ENCODE results near the gene PRSS53.
"Not testable (repeated sequence)": the region's sequence is repeated elsewhere in the genome, so short reads cannot be mapped to it uniquely, and the experiment has no call there.

PRSS53 gene

DNA sequence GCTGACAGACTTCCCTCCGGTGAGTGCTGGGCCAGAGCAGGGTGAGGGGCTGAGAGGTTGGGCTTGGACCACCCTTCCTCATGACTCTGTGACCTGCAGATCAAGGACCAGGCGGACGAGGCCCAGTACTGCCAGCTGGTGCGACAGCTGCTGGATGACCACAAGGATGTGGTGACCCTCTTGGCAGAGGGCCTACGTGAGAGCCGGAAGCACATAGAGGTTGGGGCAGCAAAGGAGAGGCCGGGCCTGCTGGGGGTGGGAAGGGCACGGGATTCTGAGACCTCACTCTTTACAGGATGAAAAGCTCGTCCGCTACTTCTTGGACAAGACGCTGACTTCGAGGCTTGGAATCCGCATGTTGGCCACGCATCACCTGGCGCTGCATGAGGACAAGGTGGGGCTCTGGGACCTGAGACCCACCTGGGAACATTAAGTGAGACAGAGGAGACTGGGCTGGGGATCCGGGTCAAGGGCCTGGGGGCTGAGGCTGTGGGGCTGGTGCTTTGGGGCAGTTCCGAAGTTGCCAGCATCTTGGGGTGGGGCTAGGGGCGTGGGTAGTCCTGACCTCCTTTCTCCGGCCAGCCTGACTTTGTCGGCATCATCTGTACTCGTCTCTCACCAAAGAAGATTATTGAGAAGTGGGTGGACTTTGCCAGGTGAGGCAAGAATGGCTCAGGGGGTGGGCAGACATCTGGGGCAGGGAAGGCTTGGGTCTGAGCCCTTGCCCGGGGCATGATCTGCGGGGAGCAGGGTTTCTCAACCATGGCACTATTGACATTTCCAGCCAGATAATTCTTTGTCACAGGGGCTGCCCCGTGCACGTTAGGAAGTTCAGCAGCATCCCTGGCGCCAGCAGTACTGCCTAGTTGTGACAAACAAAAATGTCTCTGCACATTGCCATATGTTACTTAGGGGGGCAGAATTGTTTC, 21.6 kb upstream of the PRSS53 start:
- H3K36me3 Mint-ChIP-seq (ENCODE audit: low read depth) = peaks cover 20% of the 10 kb centered on the region
- DNase-seq (ENCODE audit: low spot score) = no peak
- peak overlapping the region; percentile 84 for H3K4me3 Mint-ChIP-seq
- H3K4me1 Mint-ChIP-seq (ENCODE audit: low read depth) = peaks cover 24% of the 10 kb centered on the region
- no peak overlapping the region for H3K27ac Mint-ChIP-seq
- no peaks in the 10 kb centered on the region for H3K9me3 Mint-ChIP-seq
- H3K27me3 Mint-ChIP-seq (ENCODE audit: low read depth) = no peaks in the 10 kb centered on the region

- Mint-ChIP-seq H3K4me3 (peak overlapping the region; percentile 84), H3K36me3 (ENCODE audit: low read depth) (peaks cover 20% of the 10 kb centered on the region), H3K27ac (peak overlapping the region; percentile 79)
Observed at GRCh38 chr16:31109622-31110021, 20.9 kb upstream of the PRSS53 start.

DNA sequence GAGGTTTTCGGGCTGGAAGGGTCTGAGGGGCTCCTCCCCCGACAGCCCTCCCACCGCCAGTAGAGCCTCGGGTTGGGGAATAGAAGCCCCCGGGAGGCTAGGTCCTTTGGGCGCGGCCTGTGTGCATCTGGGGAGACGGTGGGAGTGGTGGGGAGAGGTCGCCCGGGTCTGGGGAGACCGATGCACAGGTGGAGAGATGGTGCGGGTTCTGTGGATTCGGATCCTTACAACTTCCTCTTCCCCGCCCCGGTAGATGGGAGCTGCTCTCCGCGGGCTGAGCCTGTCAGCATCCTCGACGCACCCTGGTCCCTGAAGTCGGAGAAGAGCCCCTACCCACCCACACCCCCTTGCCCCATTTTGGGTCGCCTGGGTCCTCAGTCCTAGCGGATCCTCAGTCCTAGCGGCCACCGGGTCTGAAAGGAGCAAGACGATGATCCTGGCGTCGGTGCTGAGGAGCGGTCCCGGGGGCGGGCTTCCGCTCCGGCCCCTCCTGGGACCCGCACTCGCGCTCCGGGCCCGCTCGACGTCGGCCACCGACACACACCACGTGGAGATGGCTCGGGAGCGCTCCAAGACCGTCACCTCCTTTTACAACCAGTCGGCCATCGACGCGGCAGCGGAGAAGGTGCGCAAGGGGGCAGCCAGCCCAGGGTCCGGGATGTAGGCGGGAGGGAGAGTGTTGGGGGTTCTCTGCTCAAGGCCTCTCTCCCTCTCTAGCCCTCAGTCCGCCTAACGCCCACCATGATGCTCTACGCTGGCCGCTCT, 20.2 kb upstream of the PRSS53 start:
- peak overlapping the region; percentile 84 for H3K4me3 Mint-ChIP-seq
- no peak for DNase-seq (ENCODE audit: low spot score)
- H3K27me3 Mint-ChIP-seq (ENCODE audit: low read depth) = no peaks in the 10 kb centered on the region
- H3K27ac Mint-ChIP-seq = peak overlapping the region; percentile 62
- H3K4me1 Mint-ChIP-seq (ENCODE audit: low read depth) = peaks cover 21% of the 10 kb centered on the region
- peaks cover 20% of the 10 kb centered on the region for H3K36me3 Mint-ChIP-seq (ENCODE audit: low read depth)
- no peaks in the 10 kb centered on the region for H3K9me3 Mint-ChIP-seq

More at GRCh38 chr16:31109622-31110021, 20.9 kb upstream of the PRSS53 start:
- no peaks in the 10 kb centered on the region for H3K27me3 Mint-ChIP-seq (ENCODE audit: low read depth)
- DNase-seq (ENCODE audit: low spot score) = no peak
- H3K9me3 Mint-ChIP-seq = no peaks in the 10 kb centered on the region
- peaks cover 21% of the 10 kb centered on the region for H3K4me1 Mint-ChIP-seq (ENCODE audit: low read depth)

DNA sequence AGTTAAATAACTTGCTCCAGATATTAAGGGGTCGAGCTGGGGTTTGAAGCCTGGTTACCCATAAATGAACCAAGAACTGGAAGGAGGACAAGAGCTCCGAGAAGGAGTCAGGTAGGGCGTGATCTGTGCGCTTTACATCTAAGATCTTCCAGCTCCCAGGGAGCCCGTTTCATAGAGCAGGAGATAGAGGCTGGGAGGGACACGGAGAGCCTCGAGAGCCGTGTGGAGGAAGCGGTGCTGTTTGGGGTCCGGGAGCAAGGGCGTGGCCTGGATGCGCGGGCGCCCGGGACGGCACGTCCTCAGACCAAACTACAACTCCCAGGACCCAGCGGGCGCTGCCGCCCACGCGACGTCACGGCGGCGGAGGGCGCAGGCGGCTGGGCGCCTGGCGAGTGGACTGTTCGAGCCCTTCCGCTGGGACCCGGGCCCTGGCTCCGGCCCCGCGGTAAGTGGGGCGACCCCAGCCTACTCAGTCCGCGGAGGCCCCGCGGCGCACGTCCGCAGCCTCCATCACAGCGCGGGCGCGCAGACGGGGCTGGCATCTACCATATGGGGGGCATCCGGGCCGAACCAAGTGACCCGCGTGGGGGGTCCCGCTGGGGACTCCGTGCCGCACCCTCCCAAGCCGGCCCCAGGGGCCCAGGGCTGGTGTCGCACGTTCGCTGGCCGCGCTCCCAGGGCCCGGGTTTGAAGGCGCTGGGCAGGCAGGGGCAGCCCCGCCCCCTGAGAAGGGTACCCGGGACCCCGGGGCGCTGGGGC, 19.5 kb upstream of the PRSS53 start, which contains the start of gene BCKDK:
BCKDK (plus strand) TSS at position 352 of the 759 bp plus-strand sequence. CDS start 838 bp downstream, outside the sequence.
- peak; percentile 80 for DNase-seq (ENCODE audit: low spot score)
- H3K27me3 Mint-ChIP-seq (ENCODE audit: low read depth) = no peaks in the 10 kb centered on the region
- H3K27ac Mint-ChIP-seq = peak within 1 kb of the TSS; percentile 80
- H3K4me3 Mint-ChIP-seq = peak within 1 kb of the TSS; percentile 84
- peaks cover 20% of the 10 kb centered on the region for H3K36me3 Mint-ChIP-seq (ENCODE audit: low read depth)
- no peaks in the 10 kb centered on the region for H3K9me3 Mint-ChIP-seq
- peaks cover 18% of the 10 kb centered on the region for H3K4me1 Mint-ChIP-seq (ENCODE audit: low read depth)

- Mint-ChIP-seq H3K36me3 (ENCODE audit: low read depth) (peaks cover 20% of the 10 kb centered on the region), H3K4me1 (ENCODE audit: low read depth) (peaks cover 18% of the 10 kb centered on the region), H3K9me3 (no peaks in the 10 kb centered on the region), H3K4me3 (peak overlapping the region; percentile 84), H3K27ac (peak overlapping the region; percentile 80), H3K27me3 (ENCODE audit: low read depth) (no peaks in the 10 kb centered on the region)
- DNase-seq (ENCODE audit: low spot score) = peak; percentile 61
Observed at GRCh38 chr16:31107465-31107867, 18.7 kb upstream of the PRSS53 start.

- Mint-ChIP-seq H3K27ac (peak overlapping the region; percentile 80), H3K9me3 (no peaks in the 10 kb centered on the region), H3K4me3 (peak overlapping the region; percentile 84), H3K4me1 (ENCODE audit: low read depth) (peaks cover 18% of the 10 kb centered on the region), H3K27me3 (ENCODE audit: low read depth) (no peaks in the 10 kb centered on the region), H3K36me3 (ENCODE audit: low read depth) (peaks cover 17% of the 10 kb centered on the region)
- no peak for DNase-seq (ENCODE audit: low spot score)
Observed at GRCh38 chr16:31106509-31107464, 18.0 kb upstream of the PRSS53 start.

GRCh38 chr16:31105677-31106213, 17.0 kb upstream of the PRSS53 start:
- peak; percentile 76 for DNase-seq (ENCODE audit: low spot score)
- H3K27ac Mint-ChIP-seq = peak overlapping the region; percentile 79
- peaks cover 11% of the 10 kb centered on the region for H3K36me3 Mint-ChIP-seq (ENCODE audit: low read depth)
- no peak overlapping the region for H3K4me3 Mint-ChIP-seq
- no peaks in the 10 kb centered on the region for H3K9me3 Mint-ChIP-seq
- no peaks in the 10 kb centered on the region for H3K27me3 Mint-ChIP-seq (ENCODE audit: low read depth)
- H3K4me1 Mint-ChIP-seq (ENCODE audit: low read depth) = peaks cover 18% of the 10 kb centered on the region

DNA sequence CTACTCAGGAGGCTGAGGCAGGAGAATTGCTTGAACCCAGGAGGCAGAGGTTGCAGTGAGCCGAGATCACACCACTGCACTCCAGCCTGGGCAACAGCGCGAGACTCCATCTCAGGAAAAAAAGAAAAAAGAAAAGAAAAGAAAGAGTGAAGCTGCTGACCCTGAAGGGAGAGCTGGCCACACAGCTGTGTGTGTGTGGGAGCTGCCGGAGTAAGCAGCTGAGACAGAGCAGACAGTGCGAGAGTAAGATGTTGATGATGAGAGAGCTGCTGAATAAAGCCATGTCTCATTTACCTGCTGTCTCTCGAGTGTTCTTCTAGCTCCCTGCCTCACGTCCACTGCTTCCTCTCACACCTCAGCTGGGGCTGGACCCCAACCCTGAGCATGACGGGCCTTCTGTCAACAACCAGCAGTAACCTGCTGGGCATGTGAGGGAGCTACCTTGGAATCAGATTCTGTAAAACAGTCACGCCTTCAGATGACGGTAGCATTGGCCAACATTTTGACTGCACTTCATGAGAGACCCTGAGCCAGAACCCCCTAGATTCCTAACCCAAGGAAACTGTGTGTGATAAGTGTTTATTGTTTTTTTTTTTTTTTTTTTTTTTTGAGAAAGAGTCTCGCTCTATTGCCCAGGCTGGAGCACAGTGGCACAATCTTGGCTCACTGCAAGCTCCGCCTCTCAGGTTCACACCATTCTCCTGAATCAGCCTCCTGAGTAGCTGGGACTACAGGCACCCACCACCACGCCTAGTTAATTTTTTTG, 12.3 kb upstream of the PRSS53 start:
- not testable (repeated sequence) for H3K27me3 Mint-ChIP-seq (ENCODE audit: low read depth); DNase-seq (ENCODE audit: low spot score); H3K27ac Mint-ChIP-seq; H3K4me1 Mint-ChIP-seq (ENCODE audit: low read depth); H3K9me3 Mint-ChIP-seq; H3K4me3 Mint-ChIP-seq; H3K36me3 Mint-ChIP-seq (ENCODE audit: low read depth)

DNA sequence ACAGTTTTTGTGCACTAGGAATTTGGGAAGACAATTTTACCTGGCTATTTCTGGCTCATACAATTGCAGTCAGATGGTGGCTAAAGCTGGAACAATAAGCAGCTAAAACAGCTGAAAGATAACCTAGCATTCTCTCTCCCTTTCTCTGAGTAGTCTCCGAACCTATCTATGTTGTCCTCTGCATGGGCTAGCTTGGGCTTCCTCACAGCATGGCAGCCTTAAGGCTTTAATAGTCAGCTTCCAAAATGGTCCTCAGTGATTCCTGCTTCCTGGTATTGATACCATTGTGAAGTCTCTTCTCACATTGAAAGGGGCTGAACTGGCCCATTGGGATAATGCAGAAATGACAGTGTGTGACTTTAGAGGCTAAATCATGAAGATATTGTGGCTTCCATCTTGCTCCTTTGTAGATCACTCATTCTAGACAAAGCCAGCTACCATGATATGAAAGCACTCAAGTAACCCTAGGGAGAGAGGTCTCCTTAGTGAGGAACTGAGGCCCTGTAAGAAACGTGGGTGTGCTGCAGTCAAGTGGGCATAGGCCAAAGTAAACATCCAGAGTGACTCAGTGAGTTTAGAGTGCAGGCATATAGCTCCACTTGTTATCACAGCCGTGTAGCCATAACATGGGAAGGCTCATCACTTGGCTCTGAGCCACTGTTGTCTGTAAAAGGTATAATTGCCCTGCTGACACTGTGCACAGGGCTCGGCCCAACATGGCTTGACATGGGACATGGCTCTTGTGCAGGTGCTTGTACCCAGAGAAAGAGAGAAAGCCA, 11.3 kb upstream of the PRSS53 start:
- Mint-ChIP-seq H3K27ac (no peak overlapping the region), H3K4me1 (ENCODE audit: low read depth) (peaks cover 6% of the 10 kb centered on the region), H3K4me3 (no peak overlapping the region), H3K36me3 (ENCODE audit: low read depth) (no peaks in the 10 kb centered on the region), H3K9me3 (no peaks in the 10 kb centered on the region), H3K27me3 (ENCODE audit: low read depth) (peaks cover 4% of the 10 kb centered on the region)
- no peak for DNase-seq (ENCODE audit: low spot score)

- H3K36me3 Mint-ChIP-seq (ENCODE audit: low read depth) = peaks cover 10% of the 10 kb centered on the region
- no peaks in the 10 kb centered on the region for H3K27me3 Mint-ChIP-seq (ENCODE audit: low read depth)
- H3K4me3 Mint-ChIP-seq = peak within 1 kb of the TSS; percentile 91
- H3K27ac Mint-ChIP-seq = peak within 1 kb of the TSS; percentile 86
- peak; percentile 91 for DNase-seq (ENCODE audit: low spot score)
- H3K9me3 Mint-ChIP-seq = no peaks in the 10 kb centered on the region
- peaks cover 13% of the 10 kb centered on the region for H3K4me1 Mint-ChIP-seq (ENCODE audit: low read depth)
Observed at GRCh38 chr16:31094424-31095120, 5.8 kb upstream of the PRSS53 start, which contains the start of gene VKORC1. Gene VKORC1, minus strand, starts transcription at chr16:31094797. Its CDS starts 68 bp downstream, at chr16:31094729.

GRCh38 chr16:31094088-31094423, 5.3 kb upstream of the PRSS53 start:
- Mint-ChIP-seq H3K27me3 (ENCODE audit: low read depth) (no peaks in the 10 kb centered on the region), H3K4me1 (ENCODE audit: low read depth) (peaks cover 13% of the 10 kb centered on the region), H3K9me3 (no peaks in the 10 kb centered on the region), H3K27ac (peak overlapping the region; percentile 86), H3K36me3 (ENCODE audit: low read depth) (peaks cover 12% of the 10 kb centered on the region), H3K4me3 (peak overlapping the region; percentile 91)
- DNase-seq (ENCODE audit: low spot score) = no peak

All from T-helper 2 cell treated with Interferon-gamma antibody and Interleukin-4, amounts not matched to agents 5 μg/mL and 100 μg/mL, for 36 hours (primary cell).